IMR-90 (cell line): ENCODE measurements around the gene CCDC170. TPM values are rescaled to one million over a fixed set of nuclear protein-coding genes. Genes with fewer than 3 reads are reported as not detected.

Experiments
- ATAC-seq: fragments of 200-7000 bp; cut with Tn5 transposase; 2 replicates; pipeline ENCODE4 v1.9.1; 2020; ENCODE audit warnings: low read depth, mild to moderate bottlenecking, moderate library complexity
- BruUV-seq: library from RNA; stranded (reverse); fragments of 400-500 nt; replicated peaks from 2 replicates; lab custom pipeline; 2021; lab: Mats Ljungman, UMichigan
- CTCF ChIA-PET: fragments of 300-600 bp; formaldehyde crosslinking; extraction: SDS; loops from one replicate; lab custom pipeline; 2021; ENCODE audit warnings: antibody characterized with exemption; lab: Yijun Ruan, JAX
- POLR2A ChIA-PET: fragments of 300-600 bp; sonication (Branson Sonifier 250); formaldehyde crosslinking; loops from one replicate; lab custom pipeline; 2022; ENCODE audit warnings: antibody characterized with exemption; ENCODE audit not compliant: unreplicated experiment; lab: Charles Lee
- DNase-seq: peaks from one replicate; pipeline ENCODE4 v3.0.0; 2013
- H2AFZ ChIP-seq: replicated peaks from 2 replicates; pipeline ENCODE3; 2013; ENCODE audit warnings: low read length, mild to moderate bottlenecking; ENCODE audit not compliant: poor library complexity
- H2AK5ac ChIP-seq: 2 replicates; pipeline ENCODE4 v1.6.1; 2013; ENCODE audit warnings: low read depth, low read length, inconsistent platforms
- H2AK9ac ChIP-seq: replicated peaks from 2 replicates; pipeline ENCODE3; 2013; ENCODE audit warnings: mild to moderate bottlenecking, low read depth, low read length, moderate library complexity; ENCODE audit not compliant: poor library complexity
- H2BK120ac ChIP-seq: 2 replicates; pipeline ENCODE4 v1.6.1; 2013; ENCODE audit warnings: low read depth, low read length, inconsistent platforms
- H2BK15ac ChIP-seq: 3 replicates; pipeline ENCODE4 v1.6.1; 2013; ENCODE audit warnings: low read depth, low read length, inconsistent platforms
- H2BK20ac ChIP-seq: 2 replicates; pipeline ENCODE4 v1.6.1; 2013; ENCODE audit warnings: low read depth, mild to moderate bottlenecking, inconsistent platforms, low read length, moderate library complexity
- H2BK5ac ChIP-seq: 2 replicates; pipeline ENCODE4 v1.6.1; 2013; ENCODE audit warnings: mild to moderate bottlenecking, low read depth, low read length, inconsistent platforms; ENCODE audit not compliant: poor library complexity, severe bottlenecking
- H3K14ac ChIP-seq: replicated peaks from 2 replicates; pipeline ENCODE4 v1.6.1; 2013; ENCODE audit warnings: low read depth, low read length, inconsistent platforms
- H3K18ac ChIP-seq: 2 replicates; pipeline ENCODE4 v1.6.1; 2013; ENCODE audit warnings: low read depth, low read length, control low read depth
- H3K23ac ChIP-seq: 2 replicates; pipeline ENCODE4 v1.6.1; 2013; ENCODE audit warnings: low read depth, low read length, inconsistent platforms
- H3K27ac ChIP-seq: 2 replicates; pipeline ENCODE4 v1.5.1; 2013; ENCODE audit warnings: mild to moderate bottlenecking, control low read depth, low read length; ENCODE audit not compliant: insufficient read depth
- H3K27me3 ChIP-seq: 2 replicates; pipeline ENCODE4 v1.6.1; 2013; ENCODE audit warnings: low read length; ENCODE audit not compliant: control insufficient read depth, insufficient read depth
- H3K36me3 ChIP-seq: 2 replicates; pipeline ENCODE4 v1.6.1; 2013; ENCODE audit warnings: low read length, mixed read lengths; ENCODE audit not compliant: control insufficient read depth, insufficient read depth
- H3K4ac ChIP-seq: 2 replicates; pipeline ENCODE4 v1.6.1; 2013; ENCODE audit warnings: low read depth, low read length, inconsistent platforms
- H3K4me1 ChIP-seq: 2 replicates; pipeline ENCODE4 v1.6.1; 2013; ENCODE audit warnings: low read length, mixed read lengths; ENCODE audit not compliant: control insufficient read depth, insufficient read depth
- H3K4me2 ChIP-seq: 2 replicates; pipeline ENCODE4 v1.6.1; 2013; ENCODE audit warnings: low read depth, mild to moderate bottlenecking, control low read depth, low read length, moderate library complexity
- H3K4me3 ChIP-seq: 2 replicates; pipeline ENCODE4 v1.5.1; 2013; ENCODE audit warnings: low read depth, mild to moderate bottlenecking, control low read depth, low read length, moderate library complexity; ENCODE audit not compliant: insufficient read depth
- H3K56ac ChIP-seq: 2 replicates; pipeline ENCODE4 v1.6.1; 2013; ENCODE audit warnings: low read length, inconsistent platforms; ENCODE audit not compliant: insufficient read depth; ENCODE audit errors: extremely low read depth
- H3K79me1 ChIP-seq, 2 experiments: 2 replicates each; pipeline ENCODE4 v1.6.1; 2013; ENCODE audit warnings: low read length in 2 of 2, inconsistent platforms in 1 of 2, low read depth in 1 of 2
- H3K9ac ChIP-seq: 2 replicates; pipeline ENCODE4 v1.6.1; 2013; ENCODE audit warnings: low read depth, low read length, control low read depth
- H3K9me1 ChIP-seq: 2 replicates; pipeline ENCODE4 v1.6.1; 2013; ENCODE audit warnings: low read length, inconsistent platforms; ENCODE audit not compliant: insufficient read depth
- H3K9me3 ChIP-seq: 2 replicates; pipeline ENCODE4 v1.6.1; 2013; ENCODE audit warnings: low read length; ENCODE audit not compliant: control insufficient read depth, insufficient read depth
- H4K20me1 ChIP-seq: 2 replicates; pipeline ENCODE4 v1.6.1; 2013; ENCODE audit warnings: low read length, inconsistent platforms; ENCODE audit not compliant: insufficient read depth
- H4K5ac ChIP-seq: 2 replicates; pipeline ENCODE4 v1.6.1; 2013; ENCODE audit warnings: mild to moderate bottlenecking, low read depth, low read length, control low read depth
- H4K8ac ChIP-seq, 2 experiments: 2 replicates each; pipeline ENCODE4 v1.6.1; 2013; ENCODE audit warnings: low read depth in 2 of 2, low read length in 2 of 2, control low read depth in 1 of 2, inconsistent platforms in 1 of 2
- H4K91ac ChIP-seq: 2 replicates; pipeline ENCODE4 v1.6.1; 2013; ENCODE audit warnings: low read depth, low read length, inconsistent platforms; ENCODE audit not compliant: insufficient read depth
- BHLHE40 ChIP-seq: fragments of 150-350 bp; IDR thresholded peaks from 2 replicates; pipeline ENCODE4 v1.6.1; 2016; ENCODE audit warnings: mild to moderate bottlenecking, low read depth, low read length
- CEBPB ChIP-seq: IDR thresholded peaks from 2 replicates; pipeline ENCODE4 v1.6.1; 2012; ENCODE audit warnings: low read depth, low read length, improper control_type of control experiment
- CHD1 ChIP-seq: IDR thresholded peaks from 2 replicates; pipeline ENCODE4 v1.6.1; 2012; ENCODE audit warnings: low read depth, low read length, improper control_type of control experiment
- FOS ChIP-seq: fragments of 150-350 bp; IDR thresholded peaks from 2 replicates; pipeline ENCODE4 v1.6.1; 2016; ENCODE audit warnings: low read depth, low read length
- NFE2L2 ChIP-seq: fragments of 150-350 bp; IDR thresholded peaks from 2 replicates; pipeline ENCODE4 v1.6.1; 2016; ENCODE audit warnings: low read depth, mild to moderate bottlenecking, low read length
- RAD21 ChIP-seq: IDR thresholded peaks from 2 replicates; pipeline ENCODE4 v1.6.1; 2012; ENCODE audit warnings: low read length, improper control_type of control experiment
- SMC3 ChIP-seq: fragments of 150-350 bp; IDR thresholded peaks from 2 replicates; pipeline ENCODE4 v1.6.1; 2016; ENCODE audit warnings: low read depth, mild to moderate bottlenecking, antibody characterized with exemption, low read length, moderate library complexity
- WGBS, 2 experiments: methylation state at CpG; one replicate each; pipeline versions ENCODE4 v1.1.5 to v1.1.7; 2013; ENCODE audit warnings: missing lambda C conversion rate in 2 of 2; ENCODE audit not compliant: insufficient read length in 1 of 2; ENCODE audit errors: extremely low coverage in 2 of 2; 5-methylcytosine and 5-hydroxymethylcytosine counted together
- dilution Hi-C: fragments of 300-500 bp; cut with HindIII; formaldehyde crosslinking; loops from one replicate; pipeline ENCODE4 v1.14.3; 2018; ENCODE audit warnings: low sequenced_read_pairs; ENCODE audit not compliant: unreplicated experiment
- in situ Hi-C: fragments of 300-500 bp; cut with MboI; formaldehyde crosslinking; loops from 3 replicates; pipeline ENCODE4 v1.14.3; 2019; ENCODE audit warnings: low sequenced_read_pairs, inconsistent platforms, mixed read lengths
- intact Hi-C: fragments of 100-400 bp; cut with micrococcal nuclease; formaldehyde crosslinking; loops from 2 replicates; pipeline ENCODE4 v1.10.0; 2022
- polyA plus RNA-seq, 3 experiments: library from polyadenylated mRNA; depleted of rRNA; stranded (reverse); fragments of >200 nt; gene quantifications; 2 replicates each; pipeline ENCODE4 v1.2.3, GENCODE V29; 2012; ENCODE audit warnings: low replicate concordance in 1 of 3
- total RNA-seq: library from RNA; depleted of rRNA; stranded (reverse); fragments of >200 nt; gene quantifications from 2 replicates; pipeline ENCODE4 v1.2.3, GENCODE V29; 2012
- TF ChIP-seq, protein P1 (sequence below): conservative IDR thresholded peaks from 2 replicates; pipeline ENCODE4 v1.5.1; 2012; ENCODE audit warnings: mild to moderate bottlenecking, low read depth, low read length, improper control_type of control experiment
- TF ChIP-seq, protein P2 (sequence below): fragments of 150-350 bp; IDR thresholded peaks from 2 replicates; pipeline ENCODE4 v1.6.1; 2016; ENCODE audit warnings: low read depth, mild to moderate bottlenecking, low read length, moderate library complexity, borderline replicate concordance
- TF ChIP-seq, protein P3 (sequence below): fragments of 150-350 bp; IDR thresholded peaks from 2 replicates; pipeline ENCODE4 v1.6.1; 2017; ENCODE audit warnings: mild to moderate bottlenecking, antibody characterized with exemption, low read length, low read depth

Gene CCDC170
- total and polyA plus RNA-seq, 2 of the 4 experiments (the other 2 are of a cell fraction): 0.12 to 0.54 TPM

DNA sequence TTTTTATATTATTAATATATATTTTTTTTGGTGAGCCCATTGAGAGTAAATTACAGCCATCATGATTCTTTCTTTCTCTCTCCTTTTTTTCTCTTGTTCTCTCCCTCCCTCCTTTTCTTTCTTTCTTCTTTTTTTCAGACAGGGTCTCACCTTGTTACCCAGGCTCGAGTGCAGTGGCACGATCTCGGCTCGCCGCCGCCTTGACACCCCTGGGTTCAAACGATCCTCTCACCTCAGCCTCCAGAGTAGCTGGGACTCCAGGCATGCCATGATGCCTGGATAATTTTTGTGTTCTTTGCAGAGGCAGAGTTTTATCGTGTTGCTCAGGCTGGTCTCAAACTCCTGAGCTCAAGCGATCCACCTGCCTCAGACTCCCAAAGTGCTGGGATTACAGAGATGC lies 1.6 kb downstream of the CCDC170 start:
- WGBS, 2 experiments: no CpG with 5 or more reads among the region's 9 CpGs
- H3K56ac ChIP-seq: no peak overlapping the region
- peak overlapping the region; percentile 94 for H4K91ac ChIP-seq
- no peaks in the 10 kb centered on the region for H4K20me1 ChIP-seq
- H2AK9ac ChIP-seq: peak overlapping the region; percentile 57
- BruUV-seq: no TSS peak
- H3K4ac ChIP-seq: peak overlapping the region; percentile 83
- intact Hi-C loops (no loop called here), dilution Hi-C loops (no loop called here), in situ Hi-C loops (no loop called here)
- H3K4me2 ChIP-seq: no peak overlapping the region
- H3K23ac ChIP-seq: peak overlapping the region; percentile 60; the same call in 1 of the 2 replicates
- H4K5ac ChIP-seq: no peak overlapping the region
- H3K9me1 ChIP-seq: no peaks in the 10 kb centered on the region; the same call in 1 of the 2 replicates
- no peak overlapping the region for H3K9ac ChIP-seq
- CTCF ChIA-PET: interaction anchor here (1.1 kb wide), 1 partner anchor 9 kb away, joined by 4 read pairs; no protein-coding TSS in a partner anchor
- peaks cover 6% of the 10 kb centered on the region for H3K4me1 ChIP-seq
- no peak overlapping the region for H2BK5ac ChIP-seq
- H3K9me3 ChIP-seq: no peaks in the 10 kb centered on the region
- ATAC-seq (no peak), DNase-seq (no peak)
- H4K8ac ChIP-seq: peak overlapping the region; percentile 24 to 47; a peak in 1 of 4 replicates
- peak overlapping the region; percentile 95 for H2BK120ac ChIP-seq
- POLR2A ChIA-PET: no interaction called here
- peak overlapping the region; percentile 45 for H3K18ac ChIP-seq
- 0 out of 4 replicates have a peak, but pooled peaks cover 0 to 4% of the 10 kb centered on the region in 2 experiments for H3K79me1 ChIP-seq
- 0 out of 2 replicates have a peak overlapping the region, but pooled peaks have one; percentile 37 for H3K14ac ChIP-seq
- H2BK20ac ChIP-seq: peak overlapping the region; percentile 88
- H3K36me3 ChIP-seq: no peaks in the 10 kb centered on the region
- peak overlapping the region; percentile 15; the same call in 1 of the 2 replicates for H3K27ac ChIP-seq
- H2AK5ac ChIP-seq: peak overlapping the region; percentile 56
- TF ChIP-seq FOS (no peak), CEBPB (no peak), SMC3 (no peak), NFE2L2 (no peak), RAD21 (no peak), BHLHE40 (no peak), CHD1 (no peak)
- TF ChIP-seq, protein P1, sequence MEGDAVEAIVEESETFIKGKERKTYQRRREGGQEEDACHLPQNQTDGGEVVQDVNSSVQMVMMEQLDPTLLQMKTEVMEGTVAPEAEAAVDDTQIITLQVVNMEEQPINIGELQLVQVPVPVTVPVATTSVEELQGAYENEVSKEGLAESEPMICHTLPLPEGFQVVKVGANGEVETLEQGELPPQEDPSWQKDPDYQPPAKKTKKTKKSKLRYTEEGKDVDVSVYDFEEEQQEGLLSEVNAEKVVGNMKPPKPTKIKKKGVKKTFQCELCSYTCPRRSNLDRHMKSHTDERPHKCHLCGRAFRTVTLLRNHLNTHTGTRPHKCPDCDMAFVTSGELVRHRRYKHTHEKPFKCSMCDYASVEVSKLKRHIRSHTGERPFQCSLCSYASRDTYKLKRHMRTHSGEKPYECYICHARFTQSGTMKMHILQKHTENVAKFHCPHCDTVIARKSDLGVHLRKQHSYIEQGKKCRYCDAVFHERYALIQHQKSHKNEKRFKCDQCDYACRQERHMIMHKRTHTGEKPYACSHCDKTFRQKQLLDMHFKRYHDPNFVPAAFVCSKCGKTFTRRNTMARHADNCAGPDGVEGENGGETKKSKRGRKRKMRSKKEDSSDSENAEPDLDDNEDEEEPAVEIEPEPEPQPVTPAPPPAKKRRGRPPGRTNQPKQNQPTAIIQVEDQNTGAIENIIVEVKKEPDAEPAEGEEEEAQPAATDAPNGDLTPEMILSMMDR: no peak
- TF ChIP-seq, protein P2, sequence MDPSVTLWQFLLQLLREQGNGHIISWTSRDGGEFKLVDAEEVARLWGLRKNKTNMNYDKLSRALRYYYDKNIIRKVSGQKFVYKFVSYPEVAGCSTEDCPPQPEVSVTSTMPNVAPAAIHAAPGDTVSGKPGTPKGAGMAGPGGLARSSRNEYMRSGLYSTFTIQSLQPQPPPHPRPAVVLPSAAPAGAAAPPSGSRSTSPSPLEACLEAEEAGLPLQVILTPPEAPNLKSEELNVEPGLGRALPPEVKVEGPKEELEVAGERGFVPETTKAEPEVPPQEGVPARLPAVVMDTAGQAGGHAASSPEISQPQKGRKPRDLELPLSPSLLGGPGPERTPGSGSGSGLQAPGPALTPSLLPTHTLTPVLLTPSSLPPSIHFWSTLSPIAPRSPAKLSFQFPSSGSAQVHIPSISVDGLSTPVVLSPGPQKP: no peak
- TF ChIP-seq, protein P3, sequence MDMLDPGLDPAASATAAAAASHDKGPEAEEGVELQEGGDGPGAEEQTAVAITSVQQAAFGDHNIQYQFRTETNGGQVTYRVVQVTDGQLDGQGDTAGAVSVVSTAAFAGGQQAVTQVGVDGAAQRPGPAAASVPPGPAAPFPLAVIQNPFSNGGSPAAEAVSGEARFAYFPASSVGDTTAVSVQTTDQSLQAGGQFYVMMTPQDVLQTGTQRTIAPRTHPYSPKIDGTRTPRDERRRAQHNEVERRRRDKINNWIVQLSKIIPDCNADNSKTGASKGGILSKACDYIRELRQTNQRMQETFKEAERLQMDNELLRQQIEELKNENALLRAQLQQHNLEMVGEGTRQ: no peak
- H2AFZ ChIP-seq: peak overlapping the region; percentile 61
- no peaks in the 10 kb centered on the region for H3K27me3 ChIP-seq
- peak overlapping the region; percentile 93; the same call in 2 of the 3 replicates for H2BK15ac ChIP-seq
- H3K4me3 ChIP-seq: no peak overlapping the region
